Measurements from ENCODE around the gene MDM2. TPM values are rescaled to one million over a fixed set of nuclear protein-coding genes. Genes with fewer than 3 reads are reported as not detected.
A peak's percentile ranks its signal among the peaks of the same experiment; 100 is the strongest.

Gene MDM2
- total and polyA plus RNA-seq, 2 donors (not counting 1 experiment from before 2014, with no cell fraction given): 46.6 to 240 TPM

- no peak for DNase-seq (ENCODE audit: low read depth in 2 of 2)
- Histone ChIP-seq H3K9ac (ENCODE audit: insufficient read depth, low read length) (no peak overlapping the region), H3K4me2 (ENCODE audit: extremely low read depth, insufficient read depth, low read length) (no peak overlapping the region), H3K4me3 (replicated peaks in 1 of 4; ENCODE audit: control extremely low read depth in 1 of 4, insufficient read depth in 1 of 4, low read depth in 3 of 4, low read length in 4 of 4) (no peak overlapping the region), H3K27me3 (ENCODE audit: control insufficient read depth, insufficient read depth, low read length) (no peaks in the 10 kb centered on the region), H3K9me3 (ENCODE audit: control insufficient read depth, insufficient read depth, low read depth, low read length) (no peaks in the 10 kb centered on the region), H3K79me2 (ENCODE audit: control insufficient read depth, insufficient read depth, low read length) (no peaks in the 10 kb centered on the region), H3K36me3 (ENCODE audit: control insufficient read depth, insufficient read depth, low read length) (no peaks in the 10 kb centered on the region), H3K4me1 (ENCODE audit: control insufficient read depth, extremely low read depth, insufficient read depth, low read length) (no peaks in the 10 kb centered on the region), H3K27ac (ENCODE audit: insufficient read depth, low read length) (no peak overlapping the region), H4K20me1 (ENCODE audit: control insufficient read depth, extremely low read depth, insufficient read depth, low read length) (no peaks in the 10 kb centered on the region), H2AFZ (ENCODE audit: low read length) (no peak overlapping the region)
- no peak for TF ChIP-seq EZH2 (IDR thresholded peaks at IDR 0.05; ENCODE audit: low read length, missing control alignments)
- TF ChIP-seq, protein P1, sequence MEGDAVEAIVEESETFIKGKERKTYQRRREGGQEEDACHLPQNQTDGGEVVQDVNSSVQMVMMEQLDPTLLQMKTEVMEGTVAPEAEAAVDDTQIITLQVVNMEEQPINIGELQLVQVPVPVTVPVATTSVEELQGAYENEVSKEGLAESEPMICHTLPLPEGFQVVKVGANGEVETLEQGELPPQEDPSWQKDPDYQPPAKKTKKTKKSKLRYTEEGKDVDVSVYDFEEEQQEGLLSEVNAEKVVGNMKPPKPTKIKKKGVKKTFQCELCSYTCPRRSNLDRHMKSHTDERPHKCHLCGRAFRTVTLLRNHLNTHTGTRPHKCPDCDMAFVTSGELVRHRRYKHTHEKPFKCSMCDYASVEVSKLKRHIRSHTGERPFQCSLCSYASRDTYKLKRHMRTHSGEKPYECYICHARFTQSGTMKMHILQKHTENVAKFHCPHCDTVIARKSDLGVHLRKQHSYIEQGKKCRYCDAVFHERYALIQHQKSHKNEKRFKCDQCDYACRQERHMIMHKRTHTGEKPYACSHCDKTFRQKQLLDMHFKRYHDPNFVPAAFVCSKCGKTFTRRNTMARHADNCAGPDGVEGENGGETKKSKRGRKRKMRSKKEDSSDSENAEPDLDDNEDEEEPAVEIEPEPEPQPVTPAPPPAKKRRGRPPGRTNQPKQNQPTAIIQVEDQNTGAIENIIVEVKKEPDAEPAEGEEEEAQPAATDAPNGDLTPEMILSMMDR (conservative IDR thresholded peaks at IDR 0.05 in 1 of 2, IDR thresholded peaks at IDR 0.05 in 1 of 2; ENCODE audit: low read depth in 1 of 2, low read length in 2 of 2): no peak
Measured at GRCh38 chr12:68781728-68782127, 26.2 kb upstream of the MDM2 start.

GRCh38 chr12:68784015-68784414 lies 24.0 kb upstream of the MDM2 start:
- Histone ChIP-seq H3K27ac (ENCODE audit: insufficient read depth, low read length) (no peak overlapping the region), H3K79me2 (ENCODE audit: control insufficient read depth, insufficient read depth, low read length) (no peaks in the 10 kb centered on the region), H3K9ac (ENCODE audit: insufficient read depth, low read length) (no peak overlapping the region), H3K4me3 (replicated peaks in 1 of 4; ENCODE audit: control extremely low read depth in 1 of 4, insufficient read depth in 1 of 4, low read depth in 3 of 4, low read length in 4 of 4) (no peak overlapping the region), H2AFZ (ENCODE audit: low read length) (no peak overlapping the region), H3K9me3 (ENCODE audit: control insufficient read depth, insufficient read depth, low read depth, low read length) (no peaks in the 10 kb centered on the region), H3K4me2 (ENCODE audit: extremely low read depth, insufficient read depth, low read length) (no peak overlapping the region), H3K36me3 (ENCODE audit: control insufficient read depth, insufficient read depth, low read length) (no peaks in the 10 kb centered on the region), H3K4me1 (ENCODE audit: control insufficient read depth, extremely low read depth, insufficient read depth, low read length) (peaks cover 2% of the 10 kb centered on the region), H3K27me3 (ENCODE audit: control insufficient read depth, insufficient read depth, low read length) (no peaks in the 10 kb centered on the region), H4K20me1 (ENCODE audit: control insufficient read depth, extremely low read depth, insufficient read depth, low read length) (no peaks in the 10 kb centered on the region)
- no peak for TF ChIP-seq EZH2 (IDR thresholded peaks at IDR 0.05; ENCODE audit: low read length, missing control alignments)
- TF ChIP-seq, protein P1 (conservative IDR thresholded peaks at IDR 0.05 in 1 of 2, IDR thresholded peaks at IDR 0.05 in 1 of 2; ENCODE audit: low read depth in 1 of 2, low read length in 2 of 2): no peak
- peak; percentile 27 to 31 for DNase-seq (ENCODE audit: low read depth in 2 of 2)

- Histone ChIP-seq H3K4me2 (ENCODE audit: extremely low read depth, insufficient read depth, low read length) (no peak overlapping the region), H3K9me3 (ENCODE audit: control insufficient read depth, insufficient read depth, low read depth, low read length) (no peaks in the 10 kb centered on the region), H3K4me3 (replicated peaks in 1 of 4; ENCODE audit: control extremely low read depth in 1 of 4, insufficient read depth in 1 of 4, low read depth in 3 of 4, low read length in 4 of 4) (no peak overlapping the region), H3K36me3 (ENCODE audit: control insufficient read depth, insufficient read depth, low read length) (no peaks in the 10 kb centered on the region), H3K27ac (ENCODE audit: insufficient read depth, low read length) (no peak overlapping the region), H4K20me1 (ENCODE audit: control insufficient read depth, extremely low read depth, insufficient read depth, low read length) (no peaks in the 10 kb centered on the region), H3K9ac (ENCODE audit: insufficient read depth, low read length) (no peak overlapping the region), H3K27me3 (ENCODE audit: control insufficient read depth, insufficient read depth, low read length) (no peaks in the 10 kb centered on the region), H3K4me1 (ENCODE audit: control insufficient read depth, extremely low read depth, insufficient read depth, low read length) (peaks cover 2% of the 10 kb centered on the region), H2AFZ (ENCODE audit: low read length) (no peak overlapping the region), H3K79me2 (ENCODE audit: control insufficient read depth, insufficient read depth, low read length) (no peaks in the 10 kb centered on the region)
- TF ChIP-seq, protein P1 (conservative IDR thresholded peaks at IDR 0.05 in 1 of 2, IDR thresholded peaks at IDR 0.05 in 1 of 2; ENCODE audit: low read depth in 1 of 2, low read length in 2 of 2): no peak
- no peak for TF ChIP-seq EZH2 (IDR thresholded peaks at IDR 0.05; ENCODE audit: low read length, missing control alignments)
- DNase-seq (ENCODE audit: low read depth in 2 of 2): peak in 1 of 2 donors; percentile 39
Measured at GRCh38 chr12:68785358-68785757, 22.6 kb upstream of the MDM2 start.
